H1 (cell line): ENCODE measurements around the gene VOPP1. TPM values are rescaled to one million over a fixed set of nuclear protein-coding genes. Genes with fewer than 3 reads are reported as not detected.
A peak's percentile ranks its signal among the peaks of the same experiment; 100 is the strongest.

Experiments
- CTCF ChIA-PET: fragments of 300-600 bp; sonication (Branson Sonifier 250); formaldehyde crosslinking; loops from one replicate; lab custom pipeline; 2021; ENCODE audit not compliant: partially characterized antibody; lab: Charles Lee
- POLR2A ChIA-PET: fragments of 300-600 bp; sonication (Branson Sonifier 250); formaldehyde crosslinking; loops from one replicate; lab custom pipeline; 2021; ENCODE audit warnings: inconsistent platforms; ENCODE audit not compliant: partially characterized antibody; lab: Charles Lee
- DNase-seq, 2 experiments: peaks; one replicate each; pipeline versions ENCODE4 v3.0.0 to v3.0.0-alpha.2; 2010 to 2022; ENCODE audit warnings: low spot score in 2 of 2, low read depth in 1 of 2, mixed read lengths in 1 of 2
- FAIRE-seq: peaks from 2 replicates; lab custom pipeline; 2011; peaks lifted over from hg19 to GRCh38; lab: Jason Lieb, UNC
- H2AFZ ChIP-seq: 2 replicates; pipeline ENCODE4 v1.8.1; 2012; ENCODE audit warnings: low read length, inconsistent platforms
- H2AK5ac ChIP-seq: 2 replicates; pipeline ENCODE4 v1.6.1; 2013; ENCODE audit warnings: low read depth, low read length
- H2BK120ac ChIP-seq: replicated peaks from 2 replicates; pipeline ENCODE3; 2013; ENCODE audit warnings: low read depth, low read length, inconsistent platforms
- H2BK12ac ChIP-seq: 2 replicates; pipeline ENCODE4 v1.6.1; 2013; ENCODE audit warnings: low read depth, low read length
- H2BK15ac ChIP-seq: 2 replicates; pipeline ENCODE4 v1.6.1; 2013; ENCODE audit warnings: low read length
- H2BK20ac ChIP-seq: 2 replicates; pipeline ENCODE4 v1.6.1; 2013; ENCODE audit warnings: low read length
- H2BK5ac ChIP-seq: 2 replicates; pipeline ENCODE4 v1.6.1; 2013; ENCODE audit warnings: low read depth, low read length
- H3K14ac ChIP-seq: 2 replicates; pipeline ENCODE4 v1.6.1; 2013; ENCODE audit warnings: inconsistent platforms; ENCODE audit not compliant: insufficient read length
- H3K18ac ChIP-seq: 2 replicates; pipeline ENCODE4 v1.6.1; 2013; ENCODE audit warnings: low read length; ENCODE audit errors: extremely low read depth
- H3K23ac ChIP-seq: 2 replicates; pipeline ENCODE4 v1.6.1; 2013; ENCODE audit warnings: inconsistent platforms; ENCODE audit not compliant: insufficient read length
- H3K23me2 ChIP-seq: 2 replicates; pipeline ENCODE4 v1.6.1; 2013; ENCODE audit warnings: low read depth, low read length
- H3K27ac ChIP-seq: 2 replicates; pipeline ENCODE4 v1.6.1; 2011; ENCODE audit warnings: low read depth, low read length, inconsistent platforms
- H3K27me3 ChIP-seq, 4 experiments: replicated peaks in 1 of 4; 1 replicate in 1 of 4; 2 replicates in 3 of 4; pipeline versions ENCODE4 v1.6.1 to v1.8.1; 2011 to 2013; ENCODE audit warnings: low read length in 3 of 4, mild to moderate bottlenecking in 3 of 4, inconsistent platforms in 2 of 4, mixed read lengths in 2 of 4, moderate library complexity in 1 of 4; ENCODE audit not compliant: control insufficient read depth in 3 of 4, insufficient read depth in 3 of 4; ENCODE audit errors: extremely low read depth in 1 of 4
- H3K36me3 ChIP-seq, 4 experiments: 2 replicates each; pipeline versions ENCODE4 v1.6.1 to v1.8.1; 2011 to 2013; ENCODE audit warnings: mild to moderate bottlenecking in 4 of 4, low read length in 3 of 4, moderate library complexity in 2 of 4, control low read depth in 1 of 4, inconsistent platforms in 1 of 4; ENCODE audit not compliant: insufficient read depth in 4 of 4, control insufficient read depth in 2 of 4
- H3K4ac ChIP-seq: replicated peaks from 2 replicates; pipeline ENCODE3; 2013; ENCODE audit warnings: low read length, low read depth, mixed read lengths, inconsistent platforms; ENCODE audit not compliant: insufficient read length
- H3K4me1 ChIP-seq, 4 experiments: replicated peaks in 1 of 4; 1 replicate in 1 of 4; 2 replicates in 3 of 4; pipeline versions ENCODE4 v1.6.1 to v1.8.1; 2011 to 2013; ENCODE audit warnings: low read length in 3 of 4, inconsistent platforms in 2 of 4, mixed read lengths in 1 of 4; ENCODE audit not compliant: insufficient read depth in 4 of 4, control insufficient read depth in 3 of 4
- H3K4me2 ChIP-seq, 2 experiments: 2 replicates each; pipeline versions ENCODE4 v1.6.1 to v1.8.1; 2011 to 2013; ENCODE audit warnings: low read depth in 2 of 2, low read length in 2 of 2, control low read depth in 1 of 2, inconsistent platforms in 1 of 2, mild to moderate bottlenecking in 1 of 2; ENCODE audit not compliant: insufficient read depth in 1 of 2
- H3K4me3 ChIP-seq, 4 experiments: fragments of 200-600, 300-600 bp in 1 of 4; sonication (generic), shearing (Covaris generic), sonication (Bioruptor Twin) in 1 of 4; 2 replicates each; pipeline versions ENCODE4 v1.5.1 to v1.8.1; 2011 to 2016; ENCODE audit warnings: low read length in 4 of 4, low read depth in 3 of 4, control low read depth in 2 of 4, inconsistent platforms in 2 of 4, mild to moderate bottlenecking in 2 of 4, mixed read lengths in 1 of 4, moderate library complexity in 1 of 4; ENCODE audit not compliant: insufficient read depth in 2 of 4; ENCODE audit errors: extremely low read depth in 1 of 4
- H3K56ac ChIP-seq: replicated peaks from 2 replicates; pipeline ENCODE3; 2013; ENCODE audit warnings: low read depth, mild to moderate bottlenecking, mixed read lengths, low read length, inconsistent platforms; ENCODE audit not compliant: insufficient read length
- H3K79me1 ChIP-seq: 2 replicates; pipeline ENCODE4 v1.6.1; 2013; ENCODE audit warnings: low read depth, low read length, control low read depth
- H3K79me2 ChIP-seq, 2 experiments: 2 replicates each; pipeline versions ENCODE4 v1.6.1 to v1.8.1; 2012 to 2013; ENCODE audit warnings: low read length in 2 of 2, mild to moderate bottlenecking in 2 of 2, inconsistent platforms in 1 of 2; ENCODE audit not compliant: insufficient read depth in 2 of 2, control insufficient read depth in 1 of 2
- H3K9ac ChIP-seq, 4 experiments: replicated peaks in 1 of 4; 1 replicate in 1 of 4; 2 replicates in 3 of 4; pipeline versions ENCODE4 v1.6.1 to v1.8.1; 2011 to 2013; ENCODE audit warnings: low read depth in 3 of 4, low read length in 3 of 4, control low read depth in 2 of 4, mild to moderate bottlenecking in 2 of 4, moderate library complexity in 2 of 4, inconsistent platforms in 1 of 4; ENCODE audit errors: extremely low read depth in 1 of 4
- H3K9me3 ChIP-seq, 2 experiments: 2 replicates each; pipeline versions ENCODE4 v1.6.1 to v1.8.1; 2012 to 2013; ENCODE audit warnings: mild to moderate bottlenecking in 2 of 2, moderate library complexity in 2 of 2, control low read depth in 1 of 2, inconsistent platforms in 1 of 2, low read depth in 1 of 2, low read length in 1 of 2, mixed read lengths in 1 of 2; ENCODE audit not compliant: insufficient read depth in 2 of 2
- H4K20me1 ChIP-seq, 2 experiments: replicated peaks in 1 of 2; 2 replicates each; pipeline versions ENCODE3 to v1.8.1; 2011 to 2013; ENCODE audit warnings: inconsistent platforms in 2 of 2, low read length in 2 of 2, mild to moderate bottlenecking in 1 of 2; ENCODE audit not compliant: insufficient read depth in 2 of 2, control insufficient read depth in 1 of 2
- H4K5ac ChIP-seq: 2 replicates; pipeline ENCODE4 v1.6.1; 2013; ENCODE audit warnings: low read length, low read depth, mixed read lengths, inconsistent platforms; ENCODE audit not compliant: insufficient read length
- H4K8ac ChIP-seq: 2 replicates; pipeline ENCODE4 v1.8.0; 2013; ENCODE audit warnings: mild to moderate bottlenecking, moderate library complexity, low read length, inconsistent platforms; ENCODE audit not compliant: insufficient read depth; ENCODE audit errors: extremely low read depth
- H4K91ac ChIP-seq: replicated peaks from 2 replicates; pipeline ENCODE3; 2013; ENCODE audit warnings: low read length, mixed read lengths, inconsistent platforms; ENCODE audit not compliant: insufficient read length
- ASH2L ChIP-seq: fragments of 200-600, 300-600 bp; sonication (generic); IDR thresholded peaks from one replicate; pipeline ENCODE4 v1.7.1; 2017; ENCODE audit warnings: low read length
- BACH1 ChIP-seq: IDR thresholded peaks from 2 replicates; pipeline ENCODE4 v1.6.1; 2012; ENCODE audit warnings: low read length, improper control_type of control experiment
- EZH2 ChIP-seq: fragments of 200-600 bp; sonication (generic); IDR thresholded peaks from 2 replicates; pipeline ENCODE4 v1.7.1; 2012; ENCODE audit warnings: low read depth, mild to moderate bottlenecking, moderate library complexity, low read length, inconsistent platforms; ENCODE audit not compliant: severe bottlenecking
- POLR2A ChIP-seq, 2 experiments: IDR thresholded peaks; 1 replicate in 1 of 2; 2 replicates in 1 of 2; pipeline ENCODE4 v1.6.1; 2011; ENCODE audit warnings: low read depth in 2 of 2, low read length in 2 of 2, mild to moderate bottlenecking in 2 of 2; ENCODE audit errors: control extremely low read depth in 1 of 2
- POLR2AphosphoS5 ChIP-seq: IDR thresholded peaks from 2 replicates; pipeline ENCODE4 v1.6.1; 2011; ENCODE audit warnings: low read depth, low read length
- RNF2 ChIP-seq: fragments of 200-900, 300-1000 bp; sonication (generic); IDR thresholded peaks from 2 replicates; pipeline ENCODE4 v1.7.1; 2016; ENCODE audit warnings: borderline replicate concordance, low read depth, mild to moderate bottlenecking, antibody characterized with exemption, low read length; ENCODE audit not compliant: poor library complexity, severe bottlenecking; ENCODE audit errors: missing control alignments
- SAP30 ChIP-seq: fragments of 300-600 bp; sonication (generic); IDR thresholded peaks from 2 replicates; pipeline ENCODE4 v1.7.1; 2012; ENCODE audit warnings: low read length, moderate library complexity, mild to moderate bottlenecking, inconsistent platforms; ENCODE audit not compliant: insufficient read depth, insufficient replicate concordance
- SRF ChIP-seq: IDR thresholded peaks from 2 replicates; pipeline ENCODE4 v1.6.1; 2011; ENCODE audit warnings: mild to moderate bottlenecking, low read depth, low read length, moderate library complexity
- TAF7 ChIP-seq: optimal IDR thresholded peaks from 2 replicates; pipeline ENCODE3; 2011; ENCODE audit warnings: low read depth, mild to moderate bottlenecking, inconsistent platforms, low read length, moderate library complexity, borderline replicate concordance
- ZNF274 ChIP-seq: IDR thresholded peaks from 2 replicates; pipeline ENCODE4 v1.7.0; 2012; ENCODE audit warnings: low read length, borderline replicate concordance; ENCODE audit errors: extremely low read depth
- WGBS, 2 experiments: shearing (Covaris generic) in 1 of 2; methylation state at CpG; one replicate each; pipeline versions ENCODE4 v1.1.6 to v1.1.7; 2013 to 2015; ENCODE audit warnings: low lambda C conversion rate in 2 of 2, mixed read lengths in 2 of 2, inconsistent platforms in 1 of 2, low coverage in 1 of 2, missing lambda C conversion rate in 1 of 2; ENCODE audit not compliant: insufficient replicate concordance in 2 of 2, insufficient coverage in 1 of 2, insufficient read length in 1 of 2; ENCODE audit errors: extremely low coverage in 1 of 2, missing lambda C conversion rate in 1 of 2; 5-methylcytosine and 5-hydroxymethylcytosine counted together
- polyA plus RNA-seq, 7 experiments: library from polyadenylated mRNA; depleted of rRNA in 3 of 7; stranded (reverse) in 5 of 7; unstranded in 2 of 7; fragments of >200 nt in 5 of 7; fragments of 200-250 nt in 2 of 7; gene quantifications; 1 replicate in 5 of 7; 2 replicates in 1 of 7; 4 replicates in 1 of 7; pipeline versions ENCODE4 v1.2.1 to v1.2.3, GENCODE V29; 2011 to 2013; ENCODE audit warnings: missing spikeins in 2 of 7, mixed read lengths in 2 of 7
- total RNA-seq: library from RNA; stranded (reverse); fragmentation: NEBNext Ultra II Directional; extraction: Animal tissue kit (Norgen Biotek cat#: 25700); gene quantifications from 2 replicates; pipeline ENCODE4 v1.2.1, GENCODE V29; 2021

Gene VOPP1
- total and polyA plus RNA-seq, 2 of the 8 experiments (the other 6 are each of a cell fraction or from before 2014, with no cell fraction given), result 44.7 to 83.0 TPM

DNA sequence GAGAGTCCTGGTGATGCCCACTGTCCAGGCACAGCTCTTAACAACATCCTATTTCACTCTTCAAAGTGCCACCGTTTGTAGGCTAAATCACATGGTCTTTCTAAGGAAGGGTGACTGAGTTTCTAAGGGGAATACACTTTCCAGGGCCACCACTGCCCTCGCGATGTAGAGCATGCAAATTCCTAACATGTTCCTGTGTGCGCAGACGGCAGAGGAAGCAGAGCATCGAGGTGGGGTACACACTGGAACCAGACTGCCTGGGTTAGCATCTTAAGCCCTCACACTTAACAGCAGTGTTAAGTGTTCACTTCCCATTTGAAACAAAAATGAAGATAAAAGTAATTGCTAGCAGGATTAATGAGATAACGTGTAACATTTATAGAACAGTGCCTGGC, 3.0 kb downstream of the VOPP1 start:
- Histone ChIP-seq H3K4me3 (no peak overlapping the region), H3K18ac (no peak overlapping the region), H2BK120ac (no peak overlapping the region), H2AFZ (no peak overlapping the region), H4K91ac (peak overlapping the region; percentile 82), H3K23ac (no peak overlapping the region), H3K9ac (no peak overlapping the region), H3K23me2 (peaks cover 12% of the 10 kb centered on the region), H3K14ac (no peak overlapping the region), H2BK12ac (peak overlapping the region; percentile 80; the same call in 1 of the 2 replicates), H3K79me2 (peaks cover 9 to 71% of the 10 kb centered on the region in 2 experiments), H4K8ac (no peak overlapping the region), H2BK20ac (no peak overlapping the region; the same call in 1 of the 2 replicates), H3K36me3 (no peaks in the 10 kb centered on the region), H3K79me1 (peaks cover 10% of the 10 kb centered on the region; the same call in 1 of the 2 replicates), H4K20me1 (peaks cover 0 to 7% of the 10 kb centered on the region in 2 experiments), H3K27ac (no peak overlapping the region), H3K4me2 (peak overlapping the region in 1 of 2 experiments; percentile 75; a peak in 1 of 4 replicates), H3K27me3 (peaks cover 0 to 3% (median 0%) of the 10 kb centered on the region in 4 experiments; a peak in 2 of 7 replicates), H4K5ac (no peak overlapping the region), H3K9me3 (no peaks in the 10 kb centered on the region), H3K4me1 (peaks cover 2 to 34% (median 29%) of the 10 kb centered on the region in 4 experiments; a peak in 5 of 7 replicates), H3K4ac (no peak overlapping the region), H2AK5ac (peak overlapping the region; percentile 59; the same call in 1 of the 2 replicates), H2BK5ac (0 out of 2 replicates have a peak overlapping the region, but pooled peaks have one; percentile 53), H3K56ac (no peak overlapping the region), H2BK15ac (no peak overlapping the region)
- DNase-seq, result no peak
- 80% methylated on average over 7 of the region's 7 CpGs; no CpG with 5 or more reads in 1 of the 2 experiments for WGBS, 2 experiments
- FAIRE-seq, result no peak
- ChIA-PET POLR2A (interaction anchor here (1.0 kb wide), 1 partner anchor 14 kb away, joined by 3 read pairs; no protein-coding TSS in a partner anchor), CTCF (interaction anchor here (1.0 to 1.5 kb wide), 4 partner anchors 10 to 23 kb away, joined by 3 to 5 read pairs (median 4); no protein-coding TSS in a partner anchor)
- TF ChIP-seq SAP30 (no peak), ZNF274 (no peak), BACH1 (no peak), POLR2AphosphoS5 (no peak), ASH2L (no peak), POLR2A (IDR thresholded peaks at IDR 0.05; ENCODE audit: control extremely low read depth in 1 of 2, low read depth in 2 of 2, low read length in 2 of 2) (no peak), TAF7 (no peak), RNF2 (no peak), SRF (no peak), EZH2 (no peak)
